SU-DHL-6 (cell line): ENCODE data around the gene HOXB6.

Experiments
- EZH2phosphoT487 ChIP-seq: fragments of 200-600 bp; sonication (generic), shearing (Covaris generic); conservative IDR thresholded peaks from 2 replicates; pipeline ENCODE4 v1.6.1; 2018; ENCODE audit warnings: mild to moderate bottlenecking, antibody characterized with exemption, low read length, moderate library complexity, mixed read lengths
- TF ChIP-seq, protein P1 (sequence below): fragments of 200-600 bp; sonication (generic); IDR thresholded peaks from one replicate; pipeline ENCODE4 v1.5.1; 2017; ENCODE audit warnings: antibody characterized with exemption, mild to moderate bottlenecking, low read length, moderate library complexity; ENCODE audit not compliant: insufficient read depth, poor library complexity, severe bottlenecking

DNA sequence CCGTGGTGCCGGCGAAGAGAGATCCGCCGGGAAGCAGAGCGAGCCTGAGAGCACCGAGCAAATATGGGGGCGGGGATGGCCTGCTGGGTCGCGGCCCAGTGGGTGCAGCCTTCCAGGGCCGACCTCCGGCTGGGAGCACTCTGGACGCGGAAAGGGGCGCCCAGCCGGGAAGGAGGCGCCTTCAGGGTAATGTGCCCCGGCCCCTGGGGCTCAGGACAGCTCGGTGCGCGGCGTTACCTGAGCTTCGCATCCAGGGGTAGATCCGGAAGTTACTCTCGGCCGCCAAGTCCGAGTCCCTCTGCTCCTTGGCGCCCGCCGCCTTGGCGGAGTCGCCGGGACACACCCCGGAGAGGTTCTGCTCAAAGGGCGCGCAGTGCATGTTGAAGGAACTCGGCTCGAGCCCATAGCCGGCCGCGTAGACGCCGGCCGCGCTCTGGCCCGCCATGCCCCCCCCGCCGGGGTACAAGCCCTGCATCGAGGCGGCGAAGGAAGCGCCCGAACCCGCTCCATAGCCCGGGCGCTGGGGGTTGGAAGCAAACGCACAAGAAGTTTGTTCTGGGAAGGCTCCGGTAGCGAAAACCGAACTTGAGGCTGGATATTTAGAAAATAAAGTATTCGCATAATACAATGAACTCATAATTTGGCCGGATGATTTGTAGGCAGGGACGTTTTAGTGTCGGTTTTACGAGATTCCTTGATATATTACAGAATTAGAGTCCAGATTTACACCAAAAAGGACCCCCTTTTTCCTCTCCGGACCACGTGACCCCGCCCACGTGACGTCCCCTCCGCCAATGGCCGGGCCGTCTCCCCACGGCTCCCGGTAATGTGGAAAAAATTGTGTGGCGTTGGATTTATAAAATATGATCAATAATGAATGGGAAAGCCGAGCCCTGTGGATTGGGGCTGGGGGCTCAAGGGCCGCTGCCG is 5.8 kb upstream of the HOXB6 start, which contains the start of gene HOXB7:
- TF ChIP-seq, protein P1, sequence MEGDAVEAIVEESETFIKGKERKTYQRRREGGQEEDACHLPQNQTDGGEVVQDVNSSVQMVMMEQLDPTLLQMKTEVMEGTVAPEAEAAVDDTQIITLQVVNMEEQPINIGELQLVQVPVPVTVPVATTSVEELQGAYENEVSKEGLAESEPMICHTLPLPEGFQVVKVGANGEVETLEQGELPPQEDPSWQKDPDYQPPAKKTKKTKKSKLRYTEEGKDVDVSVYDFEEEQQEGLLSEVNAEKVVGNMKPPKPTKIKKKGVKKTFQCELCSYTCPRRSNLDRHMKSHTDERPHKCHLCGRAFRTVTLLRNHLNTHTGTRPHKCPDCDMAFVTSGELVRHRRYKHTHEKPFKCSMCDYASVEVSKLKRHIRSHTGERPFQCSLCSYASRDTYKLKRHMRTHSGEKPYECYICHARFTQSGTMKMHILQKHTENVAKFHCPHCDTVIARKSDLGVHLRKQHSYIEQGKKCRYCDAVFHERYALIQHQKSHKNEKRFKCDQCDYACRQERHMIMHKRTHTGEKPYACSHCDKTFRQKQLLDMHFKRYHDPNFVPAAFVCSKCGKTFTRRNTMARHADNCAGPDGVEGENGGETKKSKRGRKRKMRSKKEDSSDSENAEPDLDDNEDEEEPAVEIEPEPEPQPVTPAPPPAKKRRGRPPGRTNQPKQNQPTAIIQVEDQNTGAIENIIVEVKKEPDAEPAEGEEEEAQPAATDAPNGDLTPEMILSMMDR, result no peak
- no peak for TF ChIP-seq EZH2phosphoT487
